HepG2 (cell line): ENCODE measurements around the gene FPGS. TPM values are rescaled to one million over a fixed set of nuclear protein-coding genes. Genes with fewer than 3 reads are reported as not detected.
A peak's percentile ranks its signal among the peaks of the same experiment; 100 is the strongest.

ENCODE experiments used
- ELF4 ChIP-seq: sonication (generic); formaldehyde crosslinking; IDR thresholded peaks from 2 replicates; pipeline ENCODE4 v1.5.0; 2020; ENCODE audit warnings: missing genetic modification reagents, mild to moderate bottlenecking, moderate library complexity, borderline replicate concordance
- GLI4 ChIP-seq: sonication (generic); formaldehyde crosslinking; IDR thresholded peaks from 2 replicates; pipeline ENCODE4 v1.5.1; 2020; ENCODE audit warnings: missing genetic modification reagents, mild to moderate bottlenecking, moderate library complexity, borderline replicate concordance
- GPN1 ChIP-seq: sonication (generic); formaldehyde crosslinking; IDR thresholded peaks from 2 replicates; pipeline ENCODE4 v1.5.1; 2020; ENCODE audit warnings: missing genetic modification reagents, borderline replicate concordance
- HMGA1 ChIP-seq: sonication (generic); formaldehyde crosslinking; conservative IDR thresholded peaks from 2 replicates; pipeline ENCODE4 v1.4.0; 2020; ENCODE audit warnings: missing genetic modification reagents
- MBD4 ChIP-seq: IDR thresholded peaks from 2 replicates; pipeline ENCODE4 v1.6.1; 2012; ENCODE audit warnings: low read length, inconsistent platforms, borderline replicate concordance
- MTF2 ChIP-seq: sonication (generic); formaldehyde crosslinking; IDR thresholded peaks from 2 replicates; pipeline ENCODE4 v1.5.0; 2020; ENCODE audit warnings: missing genetic modification reagents, borderline replicate concordance
- SMAD1 ChIP-seq: sonication (generic); formaldehyde crosslinking; IDR thresholded peaks from 2 replicates; pipeline ENCODE4 v1.4.0; 2020; ENCODE audit warnings: missing genetic modification reagents, low read depth, mild to moderate bottlenecking, borderline replicate concordance
- SOX13 ChIP-seq, 3 experiments: fragments of 450-650 bp in 1 of 3; sonication (generic) in 1 of 3; formaldehyde crosslinking in 1 of 3; IDR thresholded peaks in 2 of 3; conservative IDR thresholded peaks in 1 of 3; 2 replicates each; pipeline versions ENCODE4 v1.5.0 to v1.6.1; 2016 to 2020; ENCODE audit warnings: antibody characterized with exemption in 1 of 3, mild to moderate bottlenecking in 1 of 3, missing compliant biosample characterization in 1 of 3, missing genetic modification reagents in 1 of 3, moderate library complexity in 1 of 3
- TBX2 ChIP-seq: sonication (generic); formaldehyde crosslinking; IDR thresholded peaks from 2 replicates; pipeline ENCODE4 v1.5.0; 2020; ENCODE audit warnings: missing genetic modification reagents, mild to moderate bottlenecking, borderline replicate concordance
- U2AF2 ChIP-seq: fragments of 200-400 bp; formaldehyde crosslinking; IDR thresholded peaks from 2 replicates; pipeline ENCODE4 v1.6.1; 2017; ENCODE audit warnings: low read depth, mild to moderate bottlenecking, low read length
- ZFP90 ChIP-seq: sonication (generic); formaldehyde crosslinking; IDR thresholded peaks from 2 replicates; pipeline ENCODE4 v1.8.0; 2022; ENCODE audit warnings: missing genetic modification reagents, mild to moderate bottlenecking, inconsistent platforms, borderline replicate concordance
- ZMYM3 ChIP-seq: sonication (generic); formaldehyde crosslinking; IDR thresholded peaks from 2 replicates; pipeline ENCODE4 v1.5.1; 2020; ENCODE audit warnings: mild to moderate bottlenecking, missing genetic modification reagents
- ZNF138 ChIP-seq: sonication (generic); formaldehyde crosslinking; IDR thresholded peaks from 2 replicates; pipeline ENCODE4 v1.5.0; 2020; ENCODE audit warnings: mild to moderate bottlenecking, low read depth, missing genetic modification reagents
- ZNF331 ChIP-seq: sonication (generic); formaldehyde crosslinking; IDR thresholded peaks from 2 replicates; pipeline ENCODE4 v1.4.0; 2020; ENCODE audit warnings: missing genetic modification reagents
- ZNF557 ChIP-seq: sonication (generic); formaldehyde crosslinking; IDR thresholded peaks from 2 replicates; pipeline ENCODE4 v1.4.0; 2020; ENCODE audit warnings: missing genetic modification reagents
- ZNF619 ChIP-seq: sonication (generic); formaldehyde crosslinking; IDR thresholded peaks from 2 replicates; pipeline ENCODE4 v1.4.0; 2020; ENCODE audit warnings: mild to moderate bottlenecking, missing genetic modification reagents
- ZSCAN25 ChIP-seq: sonication (generic); formaldehyde crosslinking; IDR thresholded peaks from 2 replicates; pipeline ENCODE4 v1.8.0; 2022; ENCODE audit warnings: mild to moderate bottlenecking, missing genetic modification reagents
- polyA plus RNA-seq, 8 experiments: library from polyadenylated mRNA; depleted of rRNA in 3 of 8; stranded (reverse) in 7 of 8; unstranded in 1 of 8; fragments of >200 nt; fragmentation: Illumina TruSeq in 4 of 8; extraction: Trizol in 4 of 8; gene quantifications; 2 replicates each; pipeline versions ENCODE4 v1.2.1 to v1.2.3, GENCODE V29; 2011 to 2016; ENCODE audit warnings: low read depth in 4 of 8, missing spikeins in 1 of 8, mixed read lengths in 1 of 8; ENCODE audit not compliant: insufficient read depth in 1 of 8
- total RNA-seq, 5 experiments: library from RNA; depleted of rRNA; stranded (reverse); fragments of >200 nt; fragmentation: Illumina TruSeq; extraction: Trizol; gene quantifications; 2 replicates each; pipeline ENCODE4 v1.2.3, GENCODE V29; 2016; ENCODE audit warnings: low read depth in 1 of 5
- TF ChIP-seq, protein P1 (sequence below): IDR thresholded peaks from 2 replicates; pipeline ENCODE4 v1.4.0; 2020; ENCODE audit warnings: mild to moderate bottlenecking, missing genetic modification reagents
- TF ChIP-seq, protein P2 (sequence below): sonication (generic); formaldehyde crosslinking; IDR thresholded peaks from 2 replicates; pipeline ENCODE4 v1.5.1; 2020; ENCODE audit warnings: mild to moderate bottlenecking, missing genetic modification reagents, borderline replicate concordance
- TF ChIP-seq, protein P3 (sequence below): sonication (generic); formaldehyde crosslinking; IDR thresholded peaks from 2 replicates; pipeline ENCODE4 v1.5.1; 2020; ENCODE audit warnings: missing genetic modification reagents, mild to moderate bottlenecking, borderline replicate concordance

FPGS gene
- total and polyA plus RNA-seq, 2 of the 13 experiments (the other 11 are each of a cell fraction or from before 2014, with no cell fraction given), result 35.6 to 36.8 TPM

- TF ChIP-seq GPN1 (CRISPR knock-in tag) (0 out of 2 replicates have a peak, but pooled peaks have one; percentile 50), ZMYM3 (CRISPR knock-in tag) (no peak), U2AF2 (no peak), ZSCAN25 (CRISPR knock-in tag) (no peak), SOX13 (IDR thresholded peaks at IDR 0.05) (no peak), SOX13 (CRISPR knock-in tag; conservative IDR thresholded peaks at IDR 0.05 in 1 of 2, IDR thresholded peaks at IDR 0.05 in 1 of 2) (no peak), ELF4 (CRISPR knock-in tag) (peak; percentile 75), ZNF557 (CRISPR knock-in tag) (no peak), TBX2 (peak; percentile 72), ZNF331 (peak; percentile 37; the same call in 1 of the 2 replicates), GLI4 (CRISPR knock-in tag) (no peak), HMGA1 (CRISPR knock-in tag) (no peak), MBD4 (no peak), SMAD1 (CRISPR knock-in tag) (peak; percentile 53; the same call in 1 of the 2 replicates), ZNF619 (CRISPR knock-in tag) (0 out of 2 replicates have a peak, but pooled peaks have one; percentile 44), ZNF138 (CRISPR knock-in tag) (peak; percentile 53; the same call in 1 of the 2 replicates), MTF2 (CRISPR knock-in tag) (no peak), ZFP90 (CRISPR knock-in tag) (no peak; the same call in 1 of the 2 replicates)
- TF ChIP-seq, protein P1, sequence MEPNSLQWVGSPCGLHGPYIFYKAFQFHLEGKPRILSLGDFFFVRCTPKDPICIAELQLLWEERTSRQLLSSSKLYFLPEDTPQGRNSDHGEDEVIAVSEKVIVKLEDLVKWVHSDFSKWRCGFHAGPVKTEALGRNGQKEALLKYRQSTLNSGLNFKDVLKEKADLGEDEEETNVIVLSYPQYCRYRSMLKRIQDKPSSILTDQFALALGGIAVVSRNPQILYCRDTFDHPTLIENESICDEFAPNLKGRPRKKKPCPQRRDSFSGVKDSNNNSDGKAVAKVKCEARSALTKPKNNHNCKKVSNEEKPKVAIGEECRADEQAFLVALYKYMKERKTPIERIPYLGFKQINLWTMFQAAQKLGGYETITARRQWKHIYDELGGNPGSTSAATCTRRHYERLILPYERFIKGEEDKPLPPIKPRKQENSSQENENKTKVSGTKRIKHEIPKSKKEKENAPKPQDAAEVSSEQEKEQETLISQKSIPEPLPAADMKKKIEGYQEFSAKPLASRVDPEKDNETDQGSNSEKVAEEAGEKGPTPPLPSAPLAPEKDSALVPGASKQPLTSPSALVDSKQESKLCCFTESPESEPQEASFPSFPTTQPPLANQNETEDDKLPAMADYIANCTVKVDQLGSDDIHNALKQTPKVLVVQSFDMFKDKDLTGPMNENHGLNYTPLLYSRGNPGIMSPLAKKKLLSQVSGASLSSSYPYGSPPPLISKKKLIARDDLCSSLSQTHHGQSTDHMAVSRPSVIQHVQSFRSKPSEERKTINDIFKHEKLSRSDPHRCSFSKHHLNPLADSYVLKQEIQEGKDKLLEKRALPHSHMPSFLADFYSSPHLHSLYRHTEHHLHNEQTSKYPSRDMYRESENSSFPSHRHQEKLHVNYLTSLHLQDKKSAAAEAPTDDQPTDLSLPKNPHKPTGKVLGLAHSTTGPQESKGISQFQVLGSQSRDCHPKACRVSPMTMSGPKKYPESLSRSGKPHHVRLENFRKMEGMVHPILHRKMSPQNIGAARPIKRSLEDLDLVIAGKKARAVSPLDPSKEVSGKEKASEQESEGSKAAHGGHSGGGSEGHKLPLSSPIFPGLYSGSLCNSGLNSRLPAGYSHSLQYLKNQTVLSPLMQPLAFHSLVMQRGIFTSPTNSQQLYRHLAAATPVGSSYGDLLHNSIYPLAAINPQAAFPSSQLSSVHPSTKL (CRISPR knock-in tag), result peak; percentile 11; the same call in 1 of the 2 replicates
- TF ChIP-seq, protein P2, sequence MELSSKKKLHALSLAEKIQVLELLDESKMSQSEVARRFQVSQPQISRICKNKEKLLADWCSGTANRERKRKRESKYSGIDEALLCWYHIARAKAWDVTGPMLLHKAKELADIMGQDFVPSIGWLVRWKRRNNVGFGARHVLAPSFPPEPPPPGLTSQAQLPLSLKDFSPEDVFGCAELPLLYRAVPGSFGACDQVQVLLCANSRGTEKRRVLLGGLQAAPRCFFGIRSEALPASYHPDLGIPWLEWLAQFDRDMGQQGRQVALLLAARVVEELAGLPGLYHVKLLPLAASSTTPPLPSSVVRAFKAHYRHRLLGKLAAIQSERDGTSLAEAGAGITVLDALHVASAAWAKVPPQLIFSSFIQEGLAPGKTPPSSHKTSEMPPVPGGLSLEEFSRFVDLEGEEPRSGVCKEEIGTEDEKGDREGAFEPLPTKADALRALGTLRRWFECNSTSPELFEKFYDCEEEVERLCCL (CRISPR knock-in tag), result no peak
- TF ChIP-seq, protein P3, sequence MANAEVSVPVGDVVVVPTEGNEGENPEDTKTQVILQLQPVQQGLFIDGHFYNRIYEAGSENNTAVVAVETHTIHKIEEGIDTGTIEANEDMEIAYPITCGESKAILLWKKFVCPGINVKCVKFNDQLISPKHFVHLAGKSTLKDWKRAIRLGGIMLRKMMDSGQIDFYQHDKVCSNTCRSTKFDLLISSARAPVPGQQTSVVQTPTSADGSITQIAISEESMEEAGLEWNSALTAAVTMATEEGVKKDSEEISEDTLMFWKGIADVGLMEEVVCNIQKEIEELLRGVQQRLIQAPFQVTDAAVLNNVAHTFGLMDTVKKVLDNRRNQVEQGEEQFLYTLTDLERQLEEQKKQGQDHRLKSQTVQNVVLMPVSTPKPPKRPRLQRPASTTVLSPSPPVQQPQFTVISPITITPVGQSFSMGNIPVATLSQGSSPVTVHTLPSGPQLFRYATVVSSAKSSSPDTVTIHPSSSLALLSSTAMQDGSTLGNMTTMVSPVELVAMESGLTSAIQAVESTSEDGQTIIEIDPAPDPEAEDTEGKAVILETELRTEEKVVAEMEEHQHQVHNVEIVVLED (CRISPR knock-in tag), result no peak; the same call in 1 of the 2 replicates
These were observed at the start of gene FPGS (continued) for GRCh38 chr9:127802576-127803443.
